C4-2B (cell line): Measurements from ENCODE around the gene NAA25.

Experiments
- H3K27ac ChIP-seq: fragments of 450-650 bp; 2 replicates; pipeline ENCODE4 v1.5.1; 2017
- CTCF ChIP-seq: fragments of 450-650 bp; conservative IDR thresholded peaks from 2 replicates; pipeline ENCODE4 v1.5.1; 2017; ENCODE audit warnings: mild to moderate bottlenecking
- ZFX ChIP-seq: fragments of 450-650 bp; IDR thresholded peaks from 2 replicates; pipeline ENCODE4 v1.6.1; 2017

The NAA25 gene

DNA sequence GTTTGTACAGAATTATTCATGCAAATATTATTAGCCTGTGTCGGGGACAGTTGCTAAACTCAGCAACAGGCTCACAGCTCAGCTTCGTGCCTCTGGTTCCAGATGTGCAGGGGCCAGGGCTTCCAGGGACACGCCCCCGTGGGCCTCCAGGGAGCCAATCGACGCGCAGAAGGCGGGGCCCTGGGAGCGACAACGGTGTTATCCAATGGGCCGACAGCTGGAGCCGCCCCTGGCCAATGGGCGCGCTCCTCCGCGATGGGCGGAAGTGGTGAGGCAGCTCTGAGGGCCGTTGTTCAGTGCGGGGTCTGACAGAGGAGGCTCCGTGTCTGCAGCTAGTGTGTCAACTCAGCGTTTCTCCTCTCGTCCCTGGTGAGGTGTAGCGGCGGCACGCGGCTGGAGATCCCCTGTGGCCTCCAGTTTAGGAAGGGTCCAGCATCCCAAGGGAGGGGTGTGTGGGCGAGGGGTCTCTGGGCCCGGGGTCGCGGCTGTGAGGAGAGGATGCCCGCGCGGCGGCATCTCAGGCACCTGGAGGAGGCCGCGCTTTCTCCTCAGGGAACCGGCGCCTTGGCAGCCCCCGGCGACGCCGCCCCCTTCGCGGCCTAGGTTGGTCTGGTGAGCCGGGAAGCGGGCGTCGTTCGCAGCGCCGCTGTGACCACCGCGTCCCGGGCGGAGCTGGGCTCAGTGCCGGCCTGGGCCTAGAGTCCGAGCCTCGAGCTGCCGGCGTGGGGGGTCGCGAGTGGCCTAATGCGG lies 16.8 kb upstream of the NAA25 start, which contains the start of gene TRAFD1:
Gene TRAFD1 (plus strand): TSS at position 311 of the 750 bp plus-strand sequence. CDS start 4,963 bp downstream, outside the sequence.
- H3K27ac ChIP-seq: peak within 1 kb of the TSS; percentile 72
- TF ChIP-seq CTCF (no peak), ZFX (peak; percentile 87)

- H3K27ac ChIP-seq: no peak overlapping the region
- TF ChIP-seq ZFX: no peak
- TF ChIP-seq CTCF: no peak
These were observed 16.3 kb upstream of the NAA25 start for GRCh38 chr12:112124918-112125249.

- no peak for TF ChIP-seq ZFX
- TF ChIP-seq CTCF: no peak
- no peak overlapping the region for H3K27ac ChIP-seq
These were observed 14.5 kb upstream of the NAA25 start for GRCh38 chr12:112122823-112123690.

- no peak for TF ChIP-seq CTCF
- TF ChIP-seq ZFX: no peak
- H3K27ac ChIP-seq: no peak overlapping the region
These were observed 13.4 kb upstream of the NAA25 start for GRCh38 chr12:112121780-112122565.

GRCh38 chr12:112117685-112118084 lies 9.1 kb upstream of the NAA25 start:
- H3K27ac ChIP-seq: no peak overlapping the region
- no peak for TF ChIP-seq ZFX
- no peak for TF ChIP-seq CTCF

DNA sequence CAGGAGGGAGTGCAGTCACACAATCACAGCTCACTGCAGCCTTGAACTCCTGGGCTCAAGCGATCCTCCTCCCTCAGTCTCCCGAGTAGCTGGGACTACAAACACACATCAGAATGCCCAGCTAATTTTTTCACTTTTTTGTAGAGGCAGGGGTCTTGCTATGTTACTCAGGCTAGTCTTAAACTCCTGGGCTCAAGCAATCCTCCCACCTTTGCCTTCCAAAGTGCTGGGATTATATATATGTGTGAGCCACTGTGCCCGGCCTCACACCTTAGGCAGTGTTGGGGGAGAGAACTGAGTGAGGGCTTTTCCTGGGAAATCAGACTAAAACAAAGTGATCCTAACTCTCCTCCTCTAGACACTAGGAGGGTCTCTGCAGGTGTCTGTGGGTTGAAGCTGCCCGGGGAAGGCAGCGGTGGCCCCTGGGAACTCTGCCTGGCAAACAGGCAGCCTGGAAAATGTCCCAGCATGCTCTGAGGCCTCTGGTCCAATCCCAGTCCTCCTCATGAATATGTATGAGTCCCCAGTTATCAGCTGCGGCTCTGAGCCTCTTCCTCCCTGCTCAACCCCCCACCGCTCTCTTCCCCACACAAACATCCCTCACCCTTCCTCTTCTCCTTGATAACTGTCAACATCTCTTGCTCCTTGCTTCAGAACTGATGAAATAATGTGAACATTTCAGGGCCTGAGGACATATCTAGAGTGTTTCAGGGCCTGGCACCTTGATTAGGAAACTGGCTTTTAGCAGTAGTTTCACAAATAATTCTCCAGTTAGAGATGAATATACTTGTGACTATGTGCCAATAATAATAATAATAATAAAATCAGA lies 7.9 kb upstream of the NAA25 start:
- no peak for TF ChIP-seq ZFX
- H3K27ac ChIP-seq: no peak overlapping the region
